CD4-positive, alpha-beta memory T cell (primary cell): ENCODE measurements around the gene COX19. TPM values are rescaled to one million over a fixed set of nuclear protein-coding genes. Genes with fewer than 3 reads are reported as not detected.

Experiments
- CTCF ChIA-PET: fragments of 350-600 bp; sonication (Branson Sonifier 250); formaldehyde crosslinking; loops from one replicate; lab custom pipeline; 2021; ENCODE audit warnings: inconsistent platforms; ENCODE audit not compliant: partially characterized antibody; lab: Charles Lee
- POLR2A ChIA-PET: fragments of 350-600 bp; sonication (Branson Sonifier 250); formaldehyde crosslinking; loops from one replicate; lab custom pipeline; 2021; ENCODE audit not compliant: partially characterized antibody; lab: Charles Lee
- DNase-seq, 5 donors: peaks; one replicate each; pipeline versions ENCODE4 v3.0.0 to v3.0.0-alpha.2; 2020 to 2022; ENCODE audit warnings: mixed read lengths in 1 of 5
- H3K27ac ChIP-seq: one replicate; pipeline ENCODE4 v1.7.0; 2013; ENCODE audit warnings: low read depth, low read length
- H3K27me3 ChIP-seq: 2 replicates; pipeline ENCODE4 v1.7.0; 2013; ENCODE audit warnings: mild to moderate bottlenecking, low read length, moderate library complexity; ENCODE audit not compliant: insufficient read depth
- H3K36me3 ChIP-seq: 2 replicates; pipeline ENCODE4 v1.7.0; 2013; ENCODE audit warnings: mild to moderate bottlenecking, low read length, moderate library complexity; ENCODE audit not compliant: insufficient read depth
- H3K4me1 ChIP-seq: 2 replicates; pipeline ENCODE4 v1.7.0; 2013; ENCODE audit warnings: mild to moderate bottlenecking, low read length, moderate library complexity; ENCODE audit not compliant: insufficient read depth
- H3K4me3 ChIP-seq, 2 donors: one replicate each; pipeline ENCODE4 v1.7.0; 2013; ENCODE audit warnings: low read length in 2 of 2, mild to moderate bottlenecking in 1 of 2
- H3K9me3 ChIP-seq, 2 donors: one replicate each; pipeline ENCODE4 v1.7.0; 2013; ENCODE audit warnings: low read length in 2 of 2, control low read depth in 1 of 2; ENCODE audit not compliant: control insufficient read depth in 1 of 2
- H3K27ac Mint-ChIP-seq, 7 donors: one replicate each; pipeline ENCODE4 v1.8.0; 2020 to 2021; ENCODE audit warnings: mixed read lengths in 7 of 7, mild to moderate bottlenecking in 6 of 7, inconsistent platforms in 3 of 7, moderate library complexity in 3 of 7
- H3K27me3 Mint-ChIP-seq, 2 donors: one replicate each; pipeline ENCODE4 v1.8.0; 2020 to 2021; ENCODE audit warnings: mixed read lengths in 2 of 2
- H3K36me3 Mint-ChIP-seq, 2 donors: one replicate each; pipeline ENCODE4 v1.8.0; 2020 to 2021; ENCODE audit warnings: mixed read lengths in 2 of 2, inconsistent platforms in 1 of 2, mild to moderate bottlenecking in 1 of 2
- H3K4me1 Mint-ChIP-seq, 4 donors: one replicate each; pipeline ENCODE4 v1.8.0; 2020 to 2021; ENCODE audit warnings: mixed read lengths in 4 of 4, mild to moderate bottlenecking in 1 of 4
- H3K4me3 Mint-ChIP-seq, 8 donors: one replicate each; pipeline ENCODE4 v1.8.0; 2020 to 2021; ENCODE audit warnings: mixed read lengths in 8 of 8, mild to moderate bottlenecking in 7 of 8, moderate library complexity in 6 of 8, inconsistent platforms in 3 of 8
- H3K9me3 Mint-ChIP-seq, 8 donors: one replicate each; pipeline ENCODE4 v1.8.0; 2020 to 2021; ENCODE audit warnings: mixed read lengths in 8 of 8, mild to moderate bottlenecking in 5 of 8, inconsistent platforms in 3 of 8, moderate library complexity in 1 of 8
- intact Hi-C: fragments of 100-400 bp; cut with micrococcal nuclease; formaldehyde crosslinking; loops from one replicate; pipeline ENCODE4 v1.15.1; 2023
- polyA plus RNA-seq, 2 donors: library from polyadenylated mRNA; unstranded; fragments of 300-500 nt; fragmentation: Illumina TruSeq; gene quantifications; one replicate each; pipeline ENCODE4 v1.2.3, GENCODE V29; 2021
- total RNA-seq, 2 experiments: library from RNA; stranded (reverse); gene quantifications; one replicate each; pipeline ENCODE4 v1.2.3, GENCODE V29; 2021

Gene COX19
- total and polyA plus RNA-seq, 4 experiments from 2014 or later: 20.5 to 50.0 (median 33.5) TPM

GRCh38 chr7:990352-990932, 15.1 kb upstream of the COX19 start:
- CTCF ChIA-PET: interaction anchor here (10.0 kb wide), 1 partner anchor 73 kb away, joined by 359 read pairs; no protein-coding TSS in a partner anchor
- peaks cover 0 to 2% (median 0%) of the 10 kb centered on the region in 8 donors for H3K9me3 Mint-ChIP-seq
- no peak overlapping the region for H3K4me3 Mint-ChIP-seq
- Histone ChIP-seq H3K27ac (no peak overlapping the region), H3K27me3 (no peaks in the 10 kb centered on the region), H3K4me1 (peaks cover 4% of the 10 kb centered on the region), H3K36me3 (no peaks in the 10 kb centered on the region), H3K4me3 (no peak overlapping the region), H3K9me3 (no peaks in the 10 kb centered on the region)
- POLR2A ChIA-PET: no interaction called here
- H3K4me1 Mint-ChIP-seq: peaks cover 3 to 6% (median 3%) of the 10 kb centered on the region in 4 donors
- DNase-seq: no peak
- intact Hi-C loops: no loop called here
- H3K27ac Mint-ChIP-seq: no peak overlapping the region
- H3K36me3 Mint-ChIP-seq: no peaks in the 10 kb centered on the region
- H3K27me3 Mint-ChIP-seq: peaks cover 2 to 4% of the 10 kb centered on the region in 2 donors

- CTCF ChIA-PET: interaction anchor here (1.5 kb wide), 1 partner anchor 11 kb away, joined by 5 read pairs; no protein-coding TSS in a partner anchor
- Histone ChIP-seq H3K4me3 (no peak overlapping the region), H3K9me3 (no peaks in the 10 kb centered on the region), H3K27me3 (no peaks in the 10 kb centered on the region), H3K36me3 (no peaks in the 10 kb centered on the region), H3K27ac (no peak overlapping the region), H3K4me1 (peaks cover 4% of the 10 kb centered on the region)
- Mint-ChIP-seq H3K4me3 (no peak overlapping the region), H3K4me1 (peaks cover 3 to 6% (median 3%) of the 10 kb centered on the region in 4 donors), H3K27me3 (peaks cover 3 to 4% of the 10 kb centered on the region in 2 donors), H3K9me3 (peaks cover 0 to under 1% (median 0%) of the 10 kb centered on the region in 8 donors), H3K36me3 (no peaks in the 10 kb centered on the region), H3K27ac (no peak overlapping the region)
- DNase-seq: no peak
- POLR2A ChIA-PET: interaction anchor here (1.1 kb wide), 1 partner anchor 14 kb away, joined by 6 read pairs; the partner anchor contains the start of gene COX19
- intact Hi-C loops: no loop called here
Measured at GRCh38 chr7:988963-989529, 13.7 kb upstream of the COX19 start.

GRCh38 chr7:988426-988911, 13.1 kb upstream of the COX19 start:
- Mint-ChIP-seq H3K4me3 (no peak overlapping the region), H3K27ac (no peak overlapping the region), H3K9me3 (no peaks in the 10 kb centered on the region), H3K27me3 (peaks cover 3 to 4% of the 10 kb centered on the region in 2 donors), H3K36me3 (no peaks in the 10 kb centered on the region), H3K4me1 (peaks cover 3 to 6% (median 3%) of the 10 kb centered on the region in 4 donors)
- H3K4me1 ChIP-seq: peaks cover 4% of the 10 kb centered on the region
- no peaks in the 10 kb centered on the region for H3K27me3 ChIP-seq
- no peak for DNase-seq
- H3K36me3 ChIP-seq: no peaks in the 10 kb centered on the region
- intact Hi-C loops: no loop called here
- H3K27ac ChIP-seq: no peak overlapping the region
- H3K4me3 ChIP-seq: no peak overlapping the region
- CTCF ChIA-PET: interaction anchor here (1.5 kb wide), 1 partner anchor 10 kb away, joined by 5 read pairs; no protein-coding TSS in a partner anchor
- POLR2A ChIA-PET: interaction anchor here (1.1 kb wide), 1 partner anchor 13 kb away, joined by 6 read pairs; the partner anchor contains the start of gene COX19
- H3K9me3 ChIP-seq: no peaks in the 10 kb centered on the region

- peaks cover 2% of the 10 kb centered on the region for H3K4me1 ChIP-seq
- peaks cover under 1 to 3% (median under 1%) of the 10 kb centered on the region in 4 donors for H3K4me1 Mint-ChIP-seq
- intact Hi-C loops: no loop called here
- no peaks in the 10 kb centered on the region for H3K27me3 ChIP-seq
- peaks cover 3 to 4% of the 10 kb centered on the region in 2 donors for H3K27me3 Mint-ChIP-seq
- H3K9me3 Mint-ChIP-seq: no peaks in the 10 kb centered on the region
- POLR2A ChIA-PET: interaction anchor here (1.1 kb wide), 1 partner anchor 13 kb away, joined by 6 read pairs; the partner anchor contains the start of gene COX19
- H3K36me3 ChIP-seq: no peaks in the 10 kb centered on the region
- DNase-seq: no peak
- no peaks in the 10 kb centered on the region for H3K36me3 Mint-ChIP-seq
- CTCF ChIA-PET: interaction anchor here (1.5 kb wide), 1 partner anchor 10 kb away, joined by 5 read pairs; no protein-coding TSS in a partner anchor
- no peak overlapping the region for H3K27ac ChIP-seq
- no peak overlapping the region for H3K4me3 Mint-ChIP-seq
- H3K27ac Mint-ChIP-seq: no peak overlapping the region
- no peak overlapping the region for H3K4me3 ChIP-seq
- no peaks in the 10 kb centered on the region for H3K9me3 ChIP-seq
Measured at GRCh38 chr7:987909-988308, 12.6 kb upstream of the COX19 start.

GRCh38 chr7:986766-987751, 11.7 kb upstream of the COX19 start:
- intact Hi-C loops: no loop called here
- no peak for DNase-seq
- Mint-ChIP-seq H3K4me1 (peaks cover 0 to 3% (median 0%) of the 10 kb centered on the region in 4 donors), H3K36me3 (no peaks in the 10 kb centered on the region), H3K27ac (no peak overlapping the region), H3K4me3 (no peak overlapping the region), H3K9me3 (no peaks in the 10 kb centered on the region), H3K27me3 (peaks cover 3 to 4% of the 10 kb centered on the region in 2 donors)
- CTCF ChIA-PET: interaction anchor here (1.5 kb wide), 1 partner anchor 9 kb away, joined by 5 read pairs; no protein-coding TSS in a partner anchor
- Histone ChIP-seq H3K9me3 (no peaks in the 10 kb centered on the region), H3K27me3 (no peaks in the 10 kb centered on the region), H3K27ac (no peak overlapping the region), H3K4me3 (no peak overlapping the region), H3K36me3 (no peaks in the 10 kb centered on the region), H3K4me1 (no peaks in the 10 kb centered on the region)
- POLR2A ChIA-PET: interaction anchor here (1.1 kb wide), 1 partner anchor 12 kb away, joined by 5 read pairs; the partner anchor contains the start of gene COX19

GRCh38 chr7:985915-986741, 10.8 kb upstream of the COX19 start:
- peaks cover 0 to 3% (median 0%) of the 10 kb centered on the region in 4 donors for H3K4me1 Mint-ChIP-seq
- no peak overlapping the region for H3K4me3 Mint-ChIP-seq
- Histone ChIP-seq H3K27ac (no peak overlapping the region), H3K27me3 (no peaks in the 10 kb centered on the region), H3K9me3 (no peaks in the 10 kb centered on the region), H3K4me3 (no peak overlapping the region), H3K4me1 (no peaks in the 10 kb centered on the region), H3K36me3 (no peaks in the 10 kb centered on the region)
- H3K27me3 Mint-ChIP-seq: peaks cover 3 to 4% of the 10 kb centered on the region in 2 donors
- ChIA-PET CTCF (interaction anchor here (1.1 to 1.5 kb wide), 2 partner anchors 8 to 80 kb away, joined by 3 to 4 read pairs; no protein-coding TSS in a partner anchor), POLR2A (interaction anchor here (1.1 to 1.2 kb wide), 2 partner anchors 11 kb away, joined by 3 to 5 read pairs; partner anchors contain the start of gene COX19)
- H3K9me3 Mint-ChIP-seq: no peaks in the 10 kb centered on the region
- no peaks in the 10 kb centered on the region for H3K36me3 Mint-ChIP-seq
- intact Hi-C loops: no loop called here
- DNase-seq: no peak
- H3K27ac Mint-ChIP-seq: no peak overlapping the region
